ENCODE data around the gene MRC1. TPM values are rescaled to one million over a fixed set of nuclear protein-coding genes. Genes with fewer than 3 reads are reported as not detected.

Gene MRC1
- total and polyA plus RNA-seq, 2 donors (not counting 1 experiment from before 2014, with no cell fraction given) = 0.12 TPM; not detected in 1

GRCh38 chr10:17915181-17915580, 106.0 kb downstream of the MRC1 start:
- H3K4me3 ChIP-seq (ENCODE audit: control extremely low read depth in 1 of 5, extremely low read depth in 1 of 5, insufficient read depth in 1 of 5, low read depth in 2 of 5, low read length in 4 of 5) = no peak overlapping the region
- DNase-seq (no peak), ATAC-seq (ENCODE audit: low read depth) (no peak)
- CTCF ChIA-PET = no interaction called here
- H3K27me3 ChIP-seq (replicated peaks in 1 of 4; ENCODE audit: control extremely low read depth in 1 of 4, control insufficient read depth in 3 of 4, insufficient read depth in 4 of 4, low read length in 3 of 4) = no peaks in the 10 kb centered on the region
- Mint-ChIP-seq H3K27me3 (no peaks in the 10 kb centered on the region), H3K9me3 (ENCODE audit: insufficient read depth) (no peaks in the 10 kb centered on the region), H3K27ac (no peak overlapping the region), H3K4me1 (no peaks in the 10 kb centered on the region), H3K4me3 (no peak overlapping the region)
- H4K20me1 ChIP-seq (ENCODE audit: control insufficient read depth, insufficient read depth, low read length, poor library complexity, severe bottlenecking) = no peaks in the 10 kb centered on the region
- TF ChIP-seq CTCF (IDR thresholded peaks at IDR 0.05) = no peak
- no peak for TF ChIP-seq EZH2 (IDR thresholded peaks at IDR 0.05; ENCODE audit: borderline replicate concordance, insufficient read depth, low read depth, low read length, poor library complexity, severe bottlenecking)
- no peaks in the 10 kb centered on the region for H3K4me1 ChIP-seq (ENCODE audit: control insufficient read depth in 2 of 2, insufficient read depth in 2 of 2, low read length in 2 of 2)
- intact Hi-C loops (cut with micrococcal nuclease) = no loop called here
- no peaks in the 10 kb centered on the region for H3K36me3 ChIP-seq (replicated peaks in 1 of 2; ENCODE audit: control extremely low read depth in 1 of 2, control insufficient read depth in 1 of 2, extremely low read depth in 1 of 2, insufficient read depth in 2 of 2, low read length in 1 of 2)
- no peak overlapping the region for H3K9ac ChIP-seq (ENCODE audit: low read length)
- H3K79me2 ChIP-seq (ENCODE audit: control insufficient read depth, insufficient read depth, low read length) = no peaks in the 10 kb centered on the region
- H3K4me2 ChIP-seq (replicated peaks; ENCODE audit: low read depth, low read length, poor library complexity, severe bottlenecking) = no peak overlapping the region
- no peaks in the 10 kb centered on the region for H3K9me3 ChIP-seq (ENCODE audit: control extremely low read depth in 1 of 3, control insufficient read depth in 2 of 3, insufficient read depth in 1 of 3, low read length in 2 of 3)
- no peak overlapping the region for H3K27ac ChIP-seq (ENCODE audit: low read length in 2 of 2)
- WGBS (ENCODE audit: insufficient coverage) = 92% methylated on average over 1 of the region's 4 CpGs
- POLR2A ChIA-PET = no interaction called here
- H2AFZ ChIP-seq (ENCODE audit: insufficient read depth, low read depth, low read length, poor library complexity, severe bottlenecking) = no peak overlapping the region

GRCh38 chr10:17918187-17918903, 109.2 kb downstream of the MRC1 start:
- no peak overlapping the region for H3K9ac ChIP-seq (ENCODE audit: low read length)
- intact Hi-C loops (cut with micrococcal nuclease) = no loop called here
- DNase-seq = no peak
- WGBS (ENCODE audit: insufficient coverage) = 39% methylated on average over 4 of the region's 12 CpGs
- H2AFZ ChIP-seq (ENCODE audit: insufficient read depth, low read depth, low read length, poor library complexity, severe bottlenecking) = no peak overlapping the region
- POLR2A ChIA-PET = no interaction called here
- no peaks in the 10 kb centered on the region for H3K79me2 ChIP-seq (ENCODE audit: control insufficient read depth, insufficient read depth, low read length)
- H3K27ac ChIP-seq (ENCODE audit: low read length in 2 of 2) = no peak overlapping the region
- no peaks in the 10 kb centered on the region for H3K9me3 ChIP-seq (ENCODE audit: control extremely low read depth in 1 of 3, control insufficient read depth in 2 of 3, insufficient read depth in 1 of 3, low read length in 2 of 3)
- no peak overlapping the region for H3K4me2 ChIP-seq (replicated peaks; ENCODE audit: low read depth, low read length, poor library complexity, severe bottlenecking)
- ATAC-seq (ENCODE audit: low read depth) = no peak
- Mint-ChIP-seq H3K27me3 (no peaks in the 10 kb centered on the region), H3K27ac (no peak overlapping the region), H3K4me3 (no peak overlapping the region), H3K9me3 (ENCODE audit: insufficient read depth) (no peaks in the 10 kb centered on the region), H3K4me1 (no peaks in the 10 kb centered on the region)
- TF ChIP-seq EZH2 (IDR thresholded peaks at IDR 0.05; ENCODE audit: borderline replicate concordance, insufficient read depth, low read depth, low read length, poor library complexity, severe bottlenecking) = no peak
- no peak for TF ChIP-seq CTCF (IDR thresholded peaks at IDR 0.05)
- H3K4me1 ChIP-seq (ENCODE audit: control insufficient read depth in 2 of 2, insufficient read depth in 2 of 2, low read length in 2 of 2) = no peaks in the 10 kb centered on the region
- CTCF ChIA-PET = no interaction called here
- H3K27me3 ChIP-seq (replicated peaks in 1 of 4; ENCODE audit: control extremely low read depth in 1 of 4, control insufficient read depth in 3 of 4, insufficient read depth in 4 of 4, low read length in 3 of 4) = no peaks in the 10 kb centered on the region
- H3K36me3 ChIP-seq (replicated peaks in 1 of 2; ENCODE audit: control extremely low read depth in 1 of 2, control insufficient read depth in 1 of 2, extremely low read depth in 1 of 2, insufficient read depth in 2 of 2, low read length in 1 of 2) = no peaks in the 10 kb centered on the region
- H3K4me3 ChIP-seq (ENCODE audit: control extremely low read depth in 1 of 5, extremely low read depth in 1 of 5, insufficient read depth in 1 of 5, low read depth in 2 of 5, low read length in 4 of 5) = no peak overlapping the region
- no peaks in the 10 kb centered on the region for H4K20me1 ChIP-seq (ENCODE audit: control insufficient read depth, insufficient read depth, low read length, poor library complexity, severe bottlenecking)

All from B cell (primary cell).